ENCODE data around the gene SMIM1. TPM values are rescaled to one million over a fixed set of nuclear protein-coding genes. Genes with fewer than 3 reads are reported as not detected.

Gene SMIM1
- polyA plus RNA-seq, 1 experiment = 1.0 TPM

- Histone ChIP-seq H3K4me3 (ENCODE audit: low read depth, low read length) (no peak overlapping the region), H3K36me3 (ENCODE audit: control insufficient read depth, insufficient read depth, low read length) (peaks cover 12% of the 10 kb centered on the region), H3K27me3 (ENCODE audit: control insufficient read depth, insufficient read depth, low read length) (no peaks in the 10 kb centered on the region)
- DNase-seq (ENCODE audit: low read depth) = no peak
- POLR2A ChIA-PET = no interaction called here
- TF ChIP-seq, protein P1, sequence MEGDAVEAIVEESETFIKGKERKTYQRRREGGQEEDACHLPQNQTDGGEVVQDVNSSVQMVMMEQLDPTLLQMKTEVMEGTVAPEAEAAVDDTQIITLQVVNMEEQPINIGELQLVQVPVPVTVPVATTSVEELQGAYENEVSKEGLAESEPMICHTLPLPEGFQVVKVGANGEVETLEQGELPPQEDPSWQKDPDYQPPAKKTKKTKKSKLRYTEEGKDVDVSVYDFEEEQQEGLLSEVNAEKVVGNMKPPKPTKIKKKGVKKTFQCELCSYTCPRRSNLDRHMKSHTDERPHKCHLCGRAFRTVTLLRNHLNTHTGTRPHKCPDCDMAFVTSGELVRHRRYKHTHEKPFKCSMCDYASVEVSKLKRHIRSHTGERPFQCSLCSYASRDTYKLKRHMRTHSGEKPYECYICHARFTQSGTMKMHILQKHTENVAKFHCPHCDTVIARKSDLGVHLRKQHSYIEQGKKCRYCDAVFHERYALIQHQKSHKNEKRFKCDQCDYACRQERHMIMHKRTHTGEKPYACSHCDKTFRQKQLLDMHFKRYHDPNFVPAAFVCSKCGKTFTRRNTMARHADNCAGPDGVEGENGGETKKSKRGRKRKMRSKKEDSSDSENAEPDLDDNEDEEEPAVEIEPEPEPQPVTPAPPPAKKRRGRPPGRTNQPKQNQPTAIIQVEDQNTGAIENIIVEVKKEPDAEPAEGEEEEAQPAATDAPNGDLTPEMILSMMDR (IDR thresholded peaks at IDR 0.05; ENCODE audit: insufficient read depth, low read depth, low read length) = no peak
- CTCF ChIA-PET = interaction anchor here (1.1 kb wide), 2 partner anchors 18 to 20 kb away, joined by 3 read pairs; partner anchors contain the start of gene LRRC47
These were observed 44.0 kb downstream of the SMIM1 start for GRCh38 chr1:3816331-3817137.

DNA sequence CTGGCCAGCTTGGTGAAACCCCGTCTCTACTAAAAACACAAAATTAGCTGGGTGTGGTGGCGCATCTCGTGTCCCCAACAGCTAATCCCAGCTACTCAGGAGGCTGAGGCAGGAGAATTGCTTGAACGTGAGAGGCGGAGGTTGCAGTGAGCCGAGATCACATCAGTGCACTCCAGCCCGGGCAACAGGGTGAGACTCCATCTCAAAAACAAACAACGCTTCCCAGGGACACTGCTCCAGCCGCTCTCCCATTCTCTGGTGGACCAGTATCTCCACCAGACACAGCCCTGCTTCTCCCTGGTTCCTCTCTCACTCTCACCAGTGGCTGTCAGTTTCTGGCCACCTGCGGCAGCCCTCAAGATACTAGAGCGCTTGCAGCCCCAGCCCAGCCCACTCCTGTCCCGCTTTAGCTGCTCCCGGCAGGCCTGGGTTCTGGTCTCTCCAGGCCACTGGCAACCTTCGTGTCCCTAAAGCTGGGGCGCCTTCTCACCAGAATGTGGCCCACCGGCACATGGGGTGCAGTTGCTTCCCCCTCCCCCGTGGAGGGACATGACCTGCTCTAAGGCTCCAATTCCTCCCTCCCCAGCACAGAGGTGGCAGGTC is 44.7 kb downstream of the SMIM1 start:
- Histone ChIP-seq H3K36me3 (ENCODE audit: control insufficient read depth, insufficient read depth, low read length) (peaks cover 14% of the 10 kb centered on the region), H3K27me3 (ENCODE audit: control insufficient read depth, insufficient read depth, low read length) (no peaks in the 10 kb centered on the region), H3K4me3 (ENCODE audit: low read depth, low read length) (no peak overlapping the region)
- TF ChIP-seq, protein P1 (IDR thresholded peaks at IDR 0.05; ENCODE audit: insufficient read depth, low read depth, low read length) = no peak
- ChIA-PET POLR2A (no interaction called here), CTCF (no interaction called here)
- DNase-seq (ENCODE audit: low read depth) = no peak

DNA sequence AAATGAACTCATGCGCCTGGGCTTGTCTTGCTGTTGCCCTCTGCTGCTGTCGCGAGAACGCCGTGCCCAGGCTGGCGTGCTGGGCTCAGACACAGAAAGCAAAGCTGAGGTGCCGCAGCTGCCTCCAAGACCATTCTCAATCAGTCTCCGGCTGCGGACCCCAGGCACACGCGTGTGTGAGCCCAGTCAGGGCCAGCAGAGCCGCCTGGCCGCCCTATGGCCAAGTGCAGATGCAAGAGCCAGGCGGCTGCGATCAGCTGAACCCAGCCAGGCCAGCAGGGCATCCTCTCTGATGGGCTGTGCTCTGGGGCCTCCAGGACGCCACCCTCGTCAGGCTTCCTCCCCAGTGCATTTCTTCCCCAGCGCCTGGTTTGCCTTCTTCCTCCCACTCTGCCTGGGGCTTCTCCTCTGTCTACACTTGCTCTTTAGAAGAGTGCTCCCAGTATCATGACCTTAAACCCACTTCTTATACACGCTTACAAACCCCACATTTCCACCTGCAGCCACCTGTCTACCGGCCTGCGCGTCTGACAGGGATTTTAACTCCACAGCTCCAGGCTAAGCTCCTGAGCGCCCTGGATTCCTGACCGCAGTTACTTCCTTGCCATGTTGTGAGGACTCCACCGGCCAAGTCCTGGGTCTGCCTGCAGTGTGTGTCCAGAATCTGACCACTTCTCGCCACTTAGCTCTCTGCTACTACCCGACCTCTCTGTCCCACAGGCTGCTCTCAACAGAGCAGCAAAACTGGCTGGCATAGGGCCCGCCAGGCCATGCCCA is 45.5 kb downstream of the SMIM1 start:
- ChIA-PET POLR2A (no interaction called here), CTCF (no interaction called here)
- H3K27me3 ChIP-seq (ENCODE audit: control insufficient read depth, insufficient read depth, low read length) = no peaks in the 10 kb centered on the region
- no peak overlapping the region for H3K4me3 ChIP-seq (ENCODE audit: low read depth, low read length)
- H3K36me3 ChIP-seq (ENCODE audit: control insufficient read depth, insufficient read depth, low read length) = peaks cover 18% of the 10 kb centered on the region
- DNase-seq (ENCODE audit: low read depth) = no peak
- TF ChIP-seq, protein P1 (IDR thresholded peaks at IDR 0.05; ENCODE audit: insufficient read depth, low read depth, low read length) = no peak

DNA sequence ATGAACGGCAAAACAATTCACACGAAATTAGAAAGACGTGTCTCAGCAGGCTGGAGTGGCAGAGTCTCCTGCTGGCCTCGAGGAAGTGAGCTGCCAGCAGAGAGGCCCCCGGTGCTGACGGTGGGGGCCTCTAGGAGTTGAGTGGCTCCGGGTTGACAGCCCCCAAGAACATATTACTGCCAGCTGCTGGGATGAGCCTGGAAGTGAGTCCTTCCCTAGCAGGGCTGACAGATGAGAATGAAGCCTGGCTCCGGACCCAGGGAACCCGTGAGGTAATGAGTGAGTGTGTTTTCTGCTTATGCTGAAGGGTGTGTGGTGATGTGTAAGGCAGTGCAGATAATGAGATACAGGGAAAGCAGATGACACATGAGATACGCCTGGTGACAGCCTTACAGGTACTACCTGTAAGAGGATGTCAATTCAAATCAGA is 47.2 kb downstream of the SMIM1 start:
- ChIA-PET POLR2A (no interaction called here), CTCF (no interaction called here)
- no peaks in the 10 kb centered on the region for H3K27me3 ChIP-seq (ENCODE audit: control insufficient read depth, insufficient read depth, low read length)
- no peak for DNase-seq (ENCODE audit: low read depth)
- TF ChIP-seq, protein P1 (IDR thresholded peaks at IDR 0.05; ENCODE audit: insufficient read depth, low read depth, low read length) = no peak
- no peak overlapping the region for H3K4me3 ChIP-seq (ENCODE audit: low read depth, low read length)
- peaks cover 18% of the 10 kb centered on the region for H3K36me3 ChIP-seq (ENCODE audit: control insufficient read depth, insufficient read depth, low read length)

- POLR2A ChIA-PET = no interaction called here
- no peak overlapping the region for H3K4me3 ChIP-seq (ENCODE audit: low read depth, low read length)
- H3K27me3 ChIP-seq (ENCODE audit: control insufficient read depth, insufficient read depth, low read length) = no peaks in the 10 kb centered on the region
- CTCF ChIA-PET = no interaction called here
- no peak for DNase-seq (ENCODE audit: low read depth)
- peaks cover 16% of the 10 kb centered on the region for H3K36me3 ChIP-seq (ENCODE audit: control insufficient read depth, insufficient read depth, low read length)
- TF ChIP-seq, protein P1 (IDR thresholded peaks at IDR 0.05; ENCODE audit: insufficient read depth, low read depth, low read length) = no peak
These were observed 47.8 kb downstream of the SMIM1 start for GRCh38 chr1:3820316-3820715.
